Measurements from ENCODE around the gene LRP6. TPM values are rescaled to one million over a fixed set of nuclear protein-coding genes. Genes with fewer than 3 reads are reported as not detected.

The LRP6 gene
- total and polyA plus RNA-seq, 2 of the 8 experiments (the other 6 are each of a cell fraction or from before 2014, with no cell fraction given) = 53.6 to 73.2 TPM

DNA sequence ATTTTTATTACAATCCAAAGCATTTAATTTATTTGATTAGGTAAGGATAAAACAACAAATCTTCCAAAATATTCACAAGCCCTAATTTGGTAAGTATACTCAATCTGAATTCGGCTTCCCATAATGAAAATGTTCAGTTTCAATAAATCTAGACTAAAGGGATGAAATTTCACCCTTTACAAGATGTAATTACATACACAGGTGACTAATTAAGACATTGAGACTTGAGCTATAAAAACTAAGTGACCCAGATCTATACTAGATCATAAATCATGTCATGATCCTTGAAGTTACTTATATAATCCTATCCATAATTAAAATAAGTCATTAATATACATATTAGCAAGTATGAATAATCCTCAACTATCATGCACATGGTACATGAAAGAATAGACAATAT is 36.6 kb downstream of the LRP6 start (continued):
- TF ChIP-seq, protein P1, sequence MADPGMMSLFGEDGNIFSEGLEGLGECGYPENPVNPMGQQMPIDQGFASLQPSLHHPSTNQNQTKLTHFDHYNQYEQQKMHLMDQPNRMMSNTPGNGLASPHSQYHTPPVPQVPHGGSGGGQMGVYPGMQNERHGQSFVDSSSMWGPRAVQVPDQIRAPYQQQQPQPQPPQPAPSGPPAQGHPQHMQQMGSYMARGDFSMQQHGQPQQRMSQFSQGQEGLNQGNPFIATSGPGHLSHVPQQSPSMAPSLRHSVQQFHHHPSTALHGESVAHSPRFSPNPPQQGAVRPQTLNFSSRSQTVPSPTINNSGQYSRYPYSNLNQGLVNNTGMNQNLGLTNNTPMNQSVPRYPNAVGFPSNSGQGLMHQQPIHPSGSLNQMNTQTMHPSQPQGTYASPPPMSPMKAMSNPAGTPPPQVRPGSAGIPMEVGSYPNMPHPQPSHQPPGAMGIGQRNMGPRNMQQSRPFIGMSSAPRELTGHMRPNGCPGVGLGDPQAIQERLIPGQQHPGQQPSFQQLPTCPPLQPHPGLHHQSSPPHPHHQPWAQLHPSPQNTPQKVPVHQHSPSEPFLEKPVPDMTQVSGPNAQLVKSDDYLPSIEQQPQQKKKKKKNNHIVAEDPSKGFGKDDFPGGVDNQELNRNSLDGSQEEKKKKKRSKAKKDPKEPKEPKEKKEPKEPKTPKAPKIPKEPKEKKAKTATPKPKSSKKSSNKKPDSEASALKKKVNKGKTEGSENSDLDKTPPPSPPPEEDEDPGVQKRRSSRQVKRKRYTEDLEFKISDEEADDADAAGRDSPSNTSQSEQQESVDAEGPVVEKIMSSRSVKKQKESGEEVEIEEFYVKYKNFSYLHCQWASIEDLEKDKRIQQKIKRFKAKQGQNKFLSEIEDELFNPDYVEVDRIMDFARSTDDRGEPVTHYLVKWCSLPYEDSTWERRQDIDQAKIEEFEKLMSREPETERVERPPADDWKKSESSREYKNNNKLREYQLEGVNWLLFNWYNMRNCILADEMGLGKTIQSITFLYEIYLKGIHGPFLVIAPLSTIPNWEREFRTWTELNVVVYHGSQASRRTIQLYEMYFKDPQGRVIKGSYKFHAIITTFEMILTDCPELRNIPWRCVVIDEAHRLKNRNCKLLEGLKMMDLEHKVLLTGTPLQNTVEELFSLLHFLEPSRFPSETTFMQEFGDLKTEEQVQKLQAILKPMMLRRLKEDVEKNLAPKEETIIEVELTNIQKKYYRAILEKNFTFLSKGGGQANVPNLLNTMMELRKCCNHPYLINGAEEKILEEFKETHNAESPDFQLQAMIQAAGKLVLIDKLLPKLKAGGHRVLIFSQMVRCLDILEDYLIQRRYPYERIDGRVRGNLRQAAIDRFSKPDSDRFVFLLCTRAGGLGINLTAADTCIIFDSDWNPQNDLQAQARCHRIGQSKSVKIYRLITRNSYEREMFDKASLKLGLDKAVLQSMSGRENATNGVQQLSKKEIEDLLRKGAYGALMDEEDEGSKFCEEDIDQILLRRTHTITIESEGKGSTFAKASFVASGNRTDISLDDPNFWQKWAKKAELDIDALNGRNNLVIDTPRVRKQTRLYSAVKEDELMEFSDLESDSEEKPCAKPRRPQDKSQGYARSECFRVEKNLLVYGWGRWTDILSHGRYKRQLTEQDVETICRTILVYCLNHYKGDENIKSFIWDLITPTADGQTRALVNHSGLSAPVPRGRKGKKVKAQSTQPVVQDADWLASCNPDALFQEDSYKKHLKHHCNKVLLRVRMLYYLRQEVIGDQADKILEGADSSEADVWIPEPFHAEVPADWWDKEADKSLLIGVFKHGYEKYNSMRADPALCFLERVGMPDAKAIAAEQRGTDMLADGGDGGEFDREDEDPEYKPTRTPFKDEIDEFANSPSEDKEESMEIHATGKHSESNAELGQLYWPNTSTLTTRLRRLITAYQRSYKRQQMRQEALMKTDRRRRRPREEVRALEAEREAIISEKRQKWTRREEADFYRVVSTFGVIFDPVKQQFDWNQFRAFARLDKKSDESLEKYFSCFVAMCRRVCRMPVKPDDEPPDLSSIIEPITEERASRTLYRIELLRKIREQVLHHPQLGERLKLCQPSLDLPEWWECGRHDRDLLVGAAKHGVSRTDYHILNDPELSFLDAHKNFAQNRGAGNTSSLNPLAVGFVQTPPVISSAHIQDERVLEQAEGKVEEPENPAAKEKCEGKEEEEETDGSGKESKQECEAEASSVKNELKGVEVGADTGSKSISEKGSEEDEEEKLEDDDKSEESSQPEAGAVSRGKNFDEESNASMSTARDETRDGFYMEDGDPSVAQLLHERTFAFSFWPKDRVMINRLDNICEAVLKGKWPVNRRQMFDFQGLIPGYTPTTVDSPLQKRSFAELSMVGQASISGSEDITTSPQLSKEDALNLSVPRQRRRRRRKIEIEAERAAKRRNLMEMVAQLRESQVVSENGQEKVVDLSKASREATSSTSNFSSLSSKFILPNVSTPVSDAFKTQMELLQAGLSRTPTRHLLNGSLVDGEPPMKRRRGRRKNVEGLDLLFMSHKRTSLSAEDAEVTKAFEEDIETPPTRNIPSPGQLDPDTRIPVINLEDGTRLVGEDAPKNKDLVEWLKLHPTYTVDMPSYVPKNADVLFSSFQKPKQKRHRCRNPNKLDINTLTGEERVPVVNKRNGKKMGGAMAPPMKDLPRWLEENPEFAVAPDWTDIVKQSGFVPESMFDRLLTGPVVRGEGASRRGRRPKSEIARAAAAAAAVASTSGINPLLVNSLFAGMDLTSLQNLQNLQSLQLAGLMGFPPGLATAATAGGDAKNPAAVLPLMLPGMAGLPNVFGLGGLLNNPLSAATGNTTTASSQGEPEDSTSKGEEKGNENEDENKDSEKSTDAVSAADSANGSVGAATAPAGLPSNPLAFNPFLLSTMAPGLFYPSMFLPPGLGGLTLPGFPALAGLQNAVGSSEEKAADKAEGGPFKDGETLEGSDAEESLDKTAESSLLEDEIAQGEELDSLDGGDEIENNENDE (IDR thresholded peaks at IDR 0.05; ENCODE audit: insufficient replicate concordance, low read length) = no peak

Measured in H1 (cell line).